ENCODE data around the gene RPS6KA4. TPM values are rescaled to one million over a fixed set of nuclear protein-coding genes. Genes with fewer than 3 reads are reported as not detected.

RPS6KA4 gene
- total RNA-seq, 1 donor from 2014 or later, result 29.4 TPM

DNA sequence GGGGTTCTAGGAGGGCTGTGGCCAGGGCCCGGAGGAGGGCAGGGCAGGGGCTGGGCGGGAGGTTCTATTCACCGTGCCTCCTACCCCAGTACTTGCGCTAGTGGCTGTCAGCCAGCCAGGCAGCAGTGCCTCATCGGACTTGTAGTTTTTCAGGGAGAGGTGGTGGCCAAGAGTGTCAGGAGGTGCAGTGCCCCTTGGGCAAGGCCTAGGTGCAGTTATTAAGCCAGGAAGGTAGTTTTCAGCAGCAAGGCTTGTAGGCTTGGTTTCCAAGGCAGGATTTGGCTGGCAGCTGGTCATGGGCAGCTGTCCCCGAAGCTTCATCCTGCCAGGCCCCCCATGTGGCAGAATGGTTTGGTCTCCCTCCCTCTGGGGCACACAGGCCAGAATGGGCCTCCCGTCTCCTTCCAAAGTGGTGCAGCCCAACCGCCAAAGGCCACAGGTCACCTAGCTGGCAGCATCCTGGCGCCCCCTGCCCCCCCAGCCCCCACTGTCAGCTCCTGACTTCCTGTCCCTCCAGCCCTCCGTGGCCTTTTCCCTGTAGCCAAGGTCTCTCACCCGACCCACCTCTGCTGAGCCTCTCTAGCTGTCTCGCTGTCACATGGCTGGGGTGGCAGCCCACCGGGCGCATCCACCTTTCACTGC lies 10.5 kb upstream of the RPS6KA4 start:
- DNase-seq (ENCODE audit: low read depth in 2 of 2), result peak in 1 of 2 donors; percentile 54

DNA sequence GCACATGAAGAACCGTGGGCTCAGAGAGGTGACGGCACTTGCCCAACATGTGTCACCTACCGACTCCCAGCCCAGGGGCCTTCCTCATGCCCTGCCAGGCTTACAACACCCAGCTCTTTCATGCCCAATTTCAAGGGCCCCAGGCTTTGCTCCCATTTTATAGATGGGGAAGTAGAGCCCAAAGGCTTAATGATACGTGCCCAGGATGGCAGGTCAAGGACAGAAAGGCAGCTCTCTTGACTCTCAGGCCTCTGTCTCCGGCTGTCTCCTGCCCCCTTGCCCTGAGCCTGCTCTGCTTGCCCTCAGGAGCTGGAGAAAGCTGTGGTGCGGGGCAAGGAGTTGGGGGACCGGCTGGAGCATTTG lies 10.0 kb upstream of the RPS6KA4 start:
- no peak for DNase-seq (ENCODE audit: low read depth in 2 of 2)

DNA sequence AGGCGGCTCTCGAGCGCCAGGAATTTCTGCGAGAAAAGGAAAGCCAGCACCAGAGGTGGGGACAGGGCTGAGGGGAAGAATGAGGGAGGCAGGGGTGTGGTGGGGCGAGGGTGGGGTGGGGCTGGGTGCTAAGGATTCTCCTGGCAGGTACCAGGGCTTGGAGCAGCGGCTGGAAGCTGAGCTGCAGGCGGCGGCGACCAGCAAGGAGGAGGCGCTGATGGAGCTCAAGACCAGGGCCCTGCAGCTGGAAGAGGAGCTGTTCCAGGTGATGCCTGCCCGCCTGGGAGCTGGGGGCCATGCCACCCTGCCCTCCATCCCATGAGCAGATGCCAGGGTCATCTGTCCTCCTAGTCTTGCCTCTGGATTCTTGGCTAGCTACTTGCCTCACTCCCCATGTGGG lies 9.6 kb upstream of the RPS6KA4 start:
- no peak for DNase-seq (ENCODE audit: low read depth in 2 of 2)

DNA sequence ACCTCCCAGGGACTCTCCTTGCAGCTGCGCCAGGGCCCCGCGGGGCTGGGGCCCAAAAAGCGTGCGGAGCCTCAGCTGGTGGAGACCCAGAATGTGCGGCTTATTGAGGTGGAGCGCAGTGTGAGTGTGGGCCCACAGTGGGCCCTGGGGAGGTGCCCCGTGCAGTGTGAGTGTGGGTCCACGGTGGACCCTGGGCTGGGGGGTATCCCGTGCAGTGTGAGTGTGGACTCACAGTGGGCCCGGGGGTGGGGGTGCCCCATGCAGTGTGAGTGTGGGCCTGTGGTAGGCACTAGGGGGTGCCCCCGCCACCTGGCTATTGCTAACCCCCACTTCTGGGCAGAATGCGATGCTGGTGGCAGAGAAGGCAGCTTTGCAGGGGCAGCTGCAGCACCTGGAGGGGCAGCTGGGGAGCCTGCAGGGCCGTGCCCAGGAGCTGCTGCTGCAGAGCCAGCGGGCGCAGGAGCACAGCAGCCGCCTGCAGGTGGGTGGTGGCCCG lies 7.8 kb upstream of the RPS6KA4 start:
- DNase-seq (ENCODE audit: low read depth in 2 of 2), result no peak

DNA sequence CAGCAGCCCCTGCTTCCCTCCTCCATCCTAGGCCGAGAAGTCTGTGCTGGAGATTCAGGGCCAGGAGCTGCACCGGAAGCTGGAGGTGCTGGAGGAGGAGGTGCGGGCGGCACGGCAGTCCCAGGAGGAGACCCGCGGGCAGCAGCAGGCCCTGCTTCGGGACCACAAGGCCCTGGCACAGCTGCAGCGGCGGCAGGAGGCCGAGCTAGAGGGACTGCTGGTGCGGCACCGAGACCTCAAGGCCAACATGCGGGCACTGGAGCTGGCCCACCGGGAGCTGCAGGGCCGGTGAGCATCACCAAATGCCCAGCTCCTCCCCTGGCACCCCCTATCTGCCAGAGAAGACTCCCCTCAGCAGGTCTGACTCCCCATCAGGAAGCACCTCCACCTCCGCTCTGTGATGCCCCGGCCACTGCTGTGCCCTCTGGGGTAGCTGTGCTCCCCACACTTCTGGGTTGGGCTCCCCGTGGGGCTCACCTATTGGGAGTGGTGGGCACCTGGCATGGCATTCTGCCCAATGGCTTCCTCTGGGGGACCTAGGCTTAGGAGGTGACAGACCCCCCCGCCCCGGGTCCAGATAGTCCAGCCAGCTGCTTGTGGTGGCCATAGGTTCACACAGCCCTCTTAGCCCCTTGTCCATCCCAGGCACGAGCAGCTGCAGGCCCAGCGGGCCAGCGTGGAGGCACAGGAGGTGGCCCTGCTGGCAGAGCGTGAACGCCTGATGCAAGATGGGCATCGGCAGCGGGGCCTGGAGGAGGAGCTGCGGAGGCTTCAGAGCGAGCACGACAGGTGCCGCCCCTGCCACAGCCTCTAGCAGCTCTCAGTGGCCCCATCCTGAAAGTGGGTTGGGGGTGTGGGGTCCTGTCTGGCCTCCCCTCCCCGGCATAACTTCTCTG lies 6.6 kb upstream of the RPS6KA4 start:
- no peak for DNase-seq (ENCODE audit: low read depth in 2 of 2)

DNA sequence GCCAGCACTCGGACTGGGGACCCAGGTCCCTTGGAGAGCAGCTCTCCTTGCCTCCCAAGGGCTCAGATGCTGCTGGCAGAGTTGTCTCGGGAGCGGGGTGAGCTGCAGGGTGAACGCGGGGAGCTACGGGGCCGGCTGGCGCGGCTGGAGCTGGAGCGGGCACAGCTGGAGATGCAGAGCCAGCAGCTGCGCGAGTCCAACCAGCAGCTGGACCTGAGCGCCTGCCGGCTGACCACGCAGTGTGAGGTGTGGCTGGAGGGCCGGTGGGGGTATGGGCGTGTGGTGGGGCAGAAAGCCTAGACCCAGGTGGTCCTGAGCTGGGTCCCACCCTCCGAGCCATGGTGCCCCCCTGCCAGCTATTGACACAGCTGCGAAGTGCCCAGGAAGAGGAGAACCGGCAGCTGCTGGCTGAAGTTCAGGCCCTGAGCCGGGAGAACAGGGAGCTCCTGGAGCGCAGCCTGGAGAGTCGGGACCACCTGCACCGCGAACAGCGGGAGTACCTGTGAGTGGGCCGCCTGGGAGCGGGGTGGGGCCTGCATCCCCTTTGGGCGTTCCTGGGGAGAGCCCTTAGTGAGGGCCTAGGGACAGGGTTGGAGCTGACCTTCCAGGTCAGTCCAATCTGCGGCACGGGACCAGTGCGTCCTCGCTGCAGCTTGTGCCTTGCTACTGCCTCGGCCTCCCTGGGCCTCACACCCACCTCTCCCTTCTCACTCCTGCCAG lies 5.8 kb upstream of the RPS6KA4 start:
- DNase-seq (ENCODE audit: low read depth in 2 of 2), result no peak

DNA sequence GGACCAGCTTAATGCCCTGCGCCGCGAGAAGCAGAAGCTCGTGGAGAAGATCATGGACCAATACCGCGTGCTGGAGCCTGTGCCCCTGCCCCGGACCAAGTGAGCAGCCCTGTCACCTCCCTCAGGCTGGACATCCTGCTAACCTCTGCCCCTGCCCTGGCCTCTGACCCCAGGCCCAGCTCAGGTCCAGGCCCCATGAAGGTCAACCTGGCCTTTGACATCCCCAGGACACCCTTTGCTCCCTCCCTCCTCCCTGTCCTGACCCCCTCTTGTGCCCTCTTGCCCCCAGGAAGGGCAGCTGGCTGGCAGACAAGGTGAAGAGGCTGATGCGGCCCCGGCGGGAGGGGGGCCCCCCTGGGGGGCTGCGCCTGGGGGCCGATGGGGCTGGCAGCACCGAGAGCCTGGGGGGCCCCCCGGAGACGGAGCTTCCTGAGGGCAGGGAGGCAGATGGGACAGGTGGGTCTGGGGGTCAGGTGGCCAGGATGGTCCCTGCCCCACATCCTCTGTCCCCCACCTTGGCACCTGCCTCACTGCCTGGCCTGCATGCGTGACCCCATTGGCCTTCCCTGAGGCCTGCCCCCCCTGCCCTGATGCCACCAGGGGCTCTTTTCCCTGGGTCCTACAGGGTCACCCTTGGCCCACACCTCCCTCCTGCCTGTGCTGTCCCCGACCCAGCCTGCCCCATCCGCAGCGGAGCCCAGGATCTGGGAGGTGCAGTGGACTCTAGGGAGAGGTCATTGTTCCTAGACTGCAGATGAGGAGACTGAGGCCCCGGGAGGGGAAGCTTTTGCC lies 5.1 kb upstream of the RPS6KA4 start:
- no peak for DNase-seq (ENCODE audit: low read depth in 2 of 2)

DNA sequence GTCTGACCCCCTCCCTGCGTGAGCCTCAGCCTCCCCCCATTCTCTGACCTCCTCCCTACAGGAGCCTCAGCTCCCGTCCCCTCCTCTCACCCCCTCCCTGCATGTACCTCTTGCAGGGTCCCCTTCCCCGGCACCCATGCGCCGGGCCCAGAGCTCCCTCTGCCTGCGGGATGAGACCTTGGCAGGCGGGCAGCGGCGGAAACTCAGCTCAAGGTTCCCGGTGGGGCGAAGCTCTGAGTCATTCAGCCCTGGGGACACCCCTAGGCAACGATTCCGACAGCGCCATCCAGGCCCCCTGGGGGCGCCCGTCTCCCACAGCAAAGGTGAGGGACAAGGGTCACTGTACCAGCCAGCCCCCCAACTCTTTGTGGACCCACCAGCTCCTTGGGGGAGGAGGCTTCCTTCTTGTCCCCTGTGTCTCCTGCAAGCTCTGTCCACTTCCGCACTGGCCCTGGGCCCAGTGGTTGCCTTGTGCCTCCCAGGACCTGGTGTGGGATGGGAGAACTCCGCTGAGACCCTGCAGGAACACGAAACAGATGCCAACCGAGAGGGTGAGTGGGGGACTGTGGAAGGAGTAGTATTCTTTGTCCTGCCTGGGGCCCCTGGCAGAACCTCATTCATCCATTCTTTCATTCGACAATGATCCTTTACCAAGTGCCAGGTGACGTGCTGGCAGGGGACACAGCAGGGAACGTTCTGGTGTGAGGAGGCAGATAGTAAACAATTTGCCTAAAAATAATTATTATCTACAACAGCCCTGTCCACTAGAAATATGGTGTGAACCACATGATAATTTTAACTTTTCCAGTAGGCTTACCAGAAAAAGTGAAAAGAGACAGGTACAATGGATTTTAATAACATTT lies 3.7 kb upstream of the RPS6KA4 start:
- peak; percentile 61 to 84 for DNase-seq (ENCODE audit: low read depth in 2 of 2)

DNA sequence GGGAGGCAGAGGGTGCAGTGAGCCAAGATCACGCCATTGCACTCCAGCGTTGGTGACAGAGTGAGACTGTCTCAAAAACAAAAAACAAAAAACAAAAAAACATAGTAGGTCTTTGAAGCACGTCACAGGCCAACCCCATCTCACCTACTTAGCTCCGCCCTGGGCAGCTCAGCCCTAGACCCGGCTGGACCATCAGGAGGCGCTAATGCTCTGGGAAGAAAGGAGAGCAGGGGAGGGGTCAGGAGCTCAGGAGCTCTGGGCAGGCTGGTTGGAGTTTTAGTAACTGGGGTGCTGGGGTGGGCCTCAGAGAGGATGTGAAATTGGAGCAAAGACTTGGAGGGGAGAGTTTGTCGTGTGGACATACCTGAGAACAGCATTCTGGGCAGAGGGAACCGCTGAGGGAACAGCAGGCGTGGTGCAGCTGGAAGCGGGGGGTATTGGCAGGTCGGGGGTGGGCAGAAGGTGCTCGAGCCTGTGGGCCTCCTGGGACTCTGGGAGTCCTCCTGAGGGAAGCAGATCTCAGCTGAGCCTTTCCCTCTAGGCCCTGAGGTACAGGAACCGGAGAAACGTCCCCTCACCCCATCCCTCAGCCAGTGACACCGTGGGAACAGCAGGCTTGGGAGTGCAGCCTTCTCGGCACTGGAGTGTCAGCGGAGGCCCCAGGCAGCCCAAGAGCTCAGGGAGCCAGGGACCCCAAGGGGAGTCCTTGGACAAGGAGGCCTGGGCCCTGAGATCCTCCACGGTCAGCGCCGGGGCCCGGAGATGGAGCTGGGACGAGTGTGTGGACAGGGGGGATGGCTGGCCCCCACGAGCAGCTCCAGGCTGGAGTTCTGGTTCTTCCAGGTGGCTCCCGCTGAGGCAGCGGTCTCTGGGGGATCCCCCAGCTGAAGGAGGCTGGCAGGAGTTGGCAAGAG lies 2.2 kb upstream of the RPS6KA4 start:
- peak in 1 of 2 donors; percentile 50 for DNase-seq (ENCODE audit: low read depth in 2 of 2)

DNA sequence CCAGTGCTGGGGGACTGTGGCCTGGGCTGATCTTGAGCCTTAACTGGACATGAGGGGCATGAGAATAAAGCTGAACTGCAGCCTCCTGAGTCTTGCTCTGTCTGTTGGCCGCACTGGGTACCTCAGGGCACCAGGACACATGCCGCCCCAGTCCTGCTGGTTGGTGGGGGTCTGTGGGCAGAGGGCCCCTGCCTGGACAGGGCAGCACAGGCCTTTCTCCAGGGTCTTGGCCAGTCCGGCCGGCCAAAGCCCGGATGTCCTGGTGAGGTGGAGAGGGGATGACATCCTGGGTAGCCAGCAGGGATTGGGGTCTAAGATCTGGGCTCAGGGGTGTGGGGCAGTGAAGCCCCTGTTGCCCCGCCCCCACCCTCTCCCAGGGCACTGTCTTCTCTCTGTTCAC lies 1.5 kb upstream of the RPS6KA4 start:
- DNase-seq (ENCODE audit: low read depth in 2 of 2), result no peak

DNA sequence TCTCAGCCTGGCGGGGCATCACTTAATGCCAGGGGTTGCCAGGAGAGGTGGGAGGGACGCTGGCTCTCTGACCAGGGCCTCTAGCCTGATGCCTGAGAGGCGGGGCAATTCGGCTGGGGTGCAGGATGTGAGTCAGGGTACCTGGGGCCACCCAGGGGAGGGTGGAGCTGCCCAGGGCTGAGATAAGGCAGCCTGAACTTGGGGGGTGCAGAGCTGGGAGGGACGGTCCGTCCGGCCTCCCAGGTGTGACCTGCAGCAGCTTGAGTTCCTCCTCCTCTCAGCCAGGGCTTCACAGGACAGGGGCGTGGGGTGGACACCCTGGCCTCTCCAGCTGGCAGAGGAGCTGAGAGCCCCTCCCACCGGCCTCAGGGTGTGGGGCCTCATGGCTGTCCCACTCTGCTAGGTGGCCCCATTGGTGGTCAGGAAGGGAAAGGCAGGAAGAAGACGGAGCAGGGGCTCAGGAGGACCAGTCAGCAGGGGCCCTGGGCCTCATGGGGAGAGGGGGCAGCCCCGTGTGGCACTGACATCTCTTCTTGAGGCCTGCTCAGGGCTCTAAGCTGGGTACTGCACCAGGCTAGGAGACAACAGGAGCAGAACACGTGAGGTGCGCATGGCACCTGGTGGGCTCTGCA lies 942 bp upstream of the RPS6KA4 start:
- no peak for DNase-seq (ENCODE audit: low read depth in 2 of 2)

DNA sequence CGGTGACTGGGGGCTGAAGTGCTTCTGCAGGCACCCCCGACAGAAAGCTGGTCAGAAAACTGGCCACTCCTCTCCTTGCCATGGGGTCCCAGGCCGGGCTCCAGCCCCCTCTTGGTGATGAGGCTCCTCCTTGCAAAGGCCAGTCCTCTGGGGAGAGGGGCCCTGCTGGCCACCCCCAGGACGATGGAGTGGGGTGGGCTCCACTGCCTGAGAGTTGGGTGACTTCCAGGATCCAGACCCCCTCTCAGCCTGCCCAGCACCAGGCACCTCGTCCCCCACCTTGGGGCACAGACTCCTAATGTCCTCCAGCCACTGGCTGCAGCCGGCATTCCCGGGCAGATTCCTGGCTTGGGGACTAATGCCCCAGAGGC lies 441 bp upstream of the RPS6KA4 start:
- no peak for DNase-seq (ENCODE audit: low read depth in 2 of 2)

DNA sequence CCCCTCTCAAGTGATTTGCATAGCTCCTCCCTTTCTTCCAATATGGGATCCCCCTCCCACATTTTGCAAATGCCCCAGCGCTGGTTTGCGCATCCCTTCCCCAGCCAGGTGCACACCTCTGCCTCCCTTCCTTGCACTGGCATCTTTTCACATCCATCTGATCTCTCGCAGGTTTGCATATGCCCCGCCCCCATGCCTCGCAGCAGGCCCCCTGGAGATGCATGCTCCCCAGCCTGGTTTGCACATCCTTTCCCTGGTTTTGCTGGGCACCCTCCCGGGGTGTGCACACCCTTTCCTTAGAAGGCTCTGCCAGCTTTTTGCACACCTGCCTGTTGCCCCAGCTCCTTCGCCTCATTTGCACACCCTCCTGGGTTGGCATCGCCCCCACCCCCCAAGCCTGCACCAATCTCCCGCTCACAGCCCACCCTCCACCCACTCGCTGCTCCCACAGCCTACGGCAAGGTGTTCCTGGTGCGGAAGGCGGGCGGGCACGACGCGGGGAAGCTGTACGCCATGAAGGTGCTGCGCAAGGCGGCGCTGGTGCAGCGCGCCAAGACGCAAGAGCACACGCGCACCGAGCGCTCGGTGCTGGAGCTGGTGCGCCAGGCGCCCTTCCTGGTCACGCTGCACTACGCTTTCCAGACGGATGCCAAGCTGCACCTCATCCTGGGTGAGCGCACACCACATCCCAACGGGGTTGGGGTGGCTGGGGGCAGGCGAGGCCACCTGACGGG lies 917 bp downstream of the RPS6KA4 start:
- no peak for DNase-seq (ENCODE audit: low read depth in 2 of 2)

DNA sequence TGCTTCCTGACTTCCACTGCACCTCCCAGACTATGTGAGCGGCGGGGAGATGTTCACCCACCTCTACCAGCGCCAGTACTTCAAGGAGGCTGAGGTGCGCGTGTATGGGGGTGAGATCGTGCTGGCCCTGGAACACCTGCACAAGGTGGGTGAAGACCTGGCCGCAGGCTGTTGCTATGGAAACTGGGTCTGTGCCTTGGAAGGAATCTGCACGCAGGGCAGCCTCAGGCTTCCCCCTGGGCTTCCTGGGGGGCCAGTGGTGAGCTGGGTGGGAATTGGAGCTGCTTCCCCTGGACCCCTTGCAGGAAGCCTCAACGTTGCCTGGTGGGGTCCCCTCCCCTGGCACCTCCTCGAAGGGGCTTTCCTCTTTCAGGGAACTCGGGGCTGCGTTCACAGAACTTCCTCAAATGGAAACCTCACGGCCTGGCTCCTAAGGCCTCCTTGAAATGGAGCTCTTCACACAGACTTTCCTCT lies 1.5 kb downstream of the RPS6KA4 start:
- no peak for DNase-seq (ENCODE audit: low read depth in 2 of 2)

DNA sequence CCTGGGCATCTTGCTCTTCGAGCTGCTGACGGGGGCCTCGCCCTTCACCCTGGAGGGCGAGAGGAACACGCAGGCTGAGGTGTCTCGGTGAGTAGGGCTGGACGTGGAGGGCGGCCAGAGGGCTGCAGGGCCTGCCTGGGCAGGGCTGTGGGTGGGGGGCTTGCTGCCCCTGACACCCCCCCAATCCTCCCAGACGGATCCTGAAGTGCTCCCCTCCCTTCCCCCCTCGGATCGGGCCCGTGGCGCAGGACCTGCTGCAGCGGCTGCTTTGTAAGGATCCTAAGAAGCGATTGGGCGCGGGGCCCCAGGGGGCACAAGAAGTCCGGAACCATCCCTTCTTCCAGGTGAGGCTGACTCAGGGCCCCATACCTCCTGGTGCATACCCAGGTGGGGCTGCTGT lies 2.7 kb downstream of the RPS6KA4 start:
- no peak for DNase-seq (ENCODE audit: low read depth in 2 of 2)

DNA sequence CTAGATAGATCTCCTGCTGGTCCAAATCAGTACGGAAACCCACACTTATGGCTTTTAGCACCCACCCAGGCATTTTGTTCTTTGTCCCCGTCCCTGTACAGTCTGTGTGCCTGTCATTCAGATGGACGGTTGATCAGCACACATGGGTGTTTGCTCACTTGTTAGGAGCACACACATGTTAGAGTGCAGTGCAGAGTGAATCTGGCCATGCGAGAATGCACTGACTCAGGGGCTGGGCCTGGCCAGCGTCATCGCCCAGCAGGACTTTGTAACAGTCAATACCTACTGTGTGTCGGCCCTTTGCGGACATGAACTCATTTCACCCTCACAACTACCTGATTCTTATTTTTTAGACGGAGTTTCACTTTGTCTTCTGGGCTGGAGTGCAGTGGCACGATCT lies 3.4 kb downstream of the RPS6KA4 start:
- no peak for DNase-seq (ENCODE audit: low read depth in 2 of 2)

DNA sequence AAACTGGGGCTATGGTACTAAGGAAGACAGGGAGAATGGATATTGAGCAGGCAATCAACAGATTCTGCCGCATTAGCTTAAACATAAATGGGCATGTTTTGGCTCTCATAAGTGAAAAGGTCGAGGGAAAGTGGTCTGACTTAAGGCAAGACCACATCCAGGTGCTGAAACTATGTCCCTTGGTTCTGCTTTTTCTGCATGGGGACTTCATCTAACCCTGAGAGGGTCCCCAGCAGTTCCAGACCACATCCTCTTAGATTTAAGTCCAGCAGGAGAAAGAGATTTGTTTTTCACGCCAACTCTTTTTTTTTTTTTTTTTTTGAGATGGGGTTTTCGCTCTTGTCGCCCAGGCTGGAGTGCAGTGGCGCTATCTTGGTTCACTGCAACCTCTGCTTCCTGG lies 5.5 kb downstream of the RPS6KA4 start:
- no peak for DNase-seq (ENCODE audit: low read depth in 2 of 2)

DNA sequence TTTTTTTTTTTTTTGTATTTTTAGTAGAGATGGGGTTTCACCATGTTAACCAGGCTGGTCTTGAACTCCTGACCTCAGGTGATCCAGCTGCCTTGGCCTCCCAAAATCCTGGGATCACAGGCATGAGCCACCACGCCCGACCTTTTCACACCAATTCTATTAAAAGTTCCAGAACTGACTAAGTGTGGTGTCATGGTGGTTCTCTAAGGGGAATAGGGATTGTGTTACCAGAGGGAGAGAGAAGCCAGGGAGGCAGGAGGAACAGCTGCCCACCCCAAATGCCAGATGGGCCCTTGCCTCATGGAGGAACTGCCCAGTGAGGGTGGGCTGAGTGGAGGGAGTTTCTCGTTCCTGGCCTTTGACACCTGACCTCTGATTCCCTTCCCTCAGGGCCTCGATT lies 5.9 kb downstream of the RPS6KA4 start:
- no peak for DNase-seq (ENCODE audit: low read depth in 2 of 2)
